ENCODE data around the gene GCLM.
A peak's percentile ranks its signal among the peaks of the same experiment; 100 is the strongest.

Gene GCLM

DNA sequence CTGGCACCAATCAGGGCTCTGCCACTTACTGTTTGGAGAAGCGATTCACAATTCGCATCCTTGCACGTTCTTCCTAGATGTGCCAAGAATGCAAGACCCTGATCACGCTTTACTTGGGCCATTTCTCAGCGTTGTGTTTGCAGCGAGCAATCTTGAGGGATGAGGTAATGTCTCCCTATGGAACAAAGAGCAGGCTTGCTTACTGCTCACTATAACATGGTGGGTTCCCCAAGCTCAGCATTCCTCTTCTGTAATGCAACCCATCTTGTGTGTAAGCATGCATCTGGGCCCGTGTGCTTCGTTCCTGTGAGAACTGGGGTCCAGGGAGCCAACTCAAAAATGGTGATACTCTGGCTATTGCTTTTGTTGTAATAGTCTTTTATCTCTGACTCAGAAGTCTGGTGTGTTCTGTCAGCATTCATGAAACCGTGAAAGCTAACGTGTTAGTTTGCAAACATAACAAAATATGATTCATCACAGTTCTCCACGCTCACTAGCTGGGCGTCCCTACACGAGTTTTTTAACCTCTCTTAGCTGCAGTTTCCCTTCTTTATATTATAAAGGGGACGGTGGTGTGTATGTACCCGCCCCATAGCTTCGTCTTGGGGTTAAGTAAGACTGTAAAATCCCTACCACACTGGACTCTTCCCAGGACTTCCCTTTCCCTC is 63.6 kb downstream of the GCLM start:
- no peaks in the 10 kb centered on the region for H3K9me3 ChIP-seq (ENCODE audit: low read length)
- H3K27ac ChIP-seq (ENCODE audit: low read depth, low read length), result peak overlapping the region; percentile 99
- peak overlapping the region; percentile 82 to 90 for H3K4me3 ChIP-seq (ENCODE audit: low read depth in 1 of 2, low read length in 2 of 2)
- no peaks in the 10 kb centered on the region for H3K36me3 ChIP-seq (ENCODE audit: insufficient read depth, low read length)
- peak overlapping the region; percentile 91 for H3K9ac ChIP-seq (ENCODE audit: low read length)
- H3K27me3 ChIP-seq (ENCODE audit: control insufficient read depth in 1 of 2, insufficient read depth in 2 of 2, low read length in 2 of 2), result no peaks in the 10 kb centered on the region
- peaks cover 27% of the 10 kb centered on the region for H3K4me1 ChIP-seq (ENCODE audit: insufficient read depth, low read length)

DNA sequence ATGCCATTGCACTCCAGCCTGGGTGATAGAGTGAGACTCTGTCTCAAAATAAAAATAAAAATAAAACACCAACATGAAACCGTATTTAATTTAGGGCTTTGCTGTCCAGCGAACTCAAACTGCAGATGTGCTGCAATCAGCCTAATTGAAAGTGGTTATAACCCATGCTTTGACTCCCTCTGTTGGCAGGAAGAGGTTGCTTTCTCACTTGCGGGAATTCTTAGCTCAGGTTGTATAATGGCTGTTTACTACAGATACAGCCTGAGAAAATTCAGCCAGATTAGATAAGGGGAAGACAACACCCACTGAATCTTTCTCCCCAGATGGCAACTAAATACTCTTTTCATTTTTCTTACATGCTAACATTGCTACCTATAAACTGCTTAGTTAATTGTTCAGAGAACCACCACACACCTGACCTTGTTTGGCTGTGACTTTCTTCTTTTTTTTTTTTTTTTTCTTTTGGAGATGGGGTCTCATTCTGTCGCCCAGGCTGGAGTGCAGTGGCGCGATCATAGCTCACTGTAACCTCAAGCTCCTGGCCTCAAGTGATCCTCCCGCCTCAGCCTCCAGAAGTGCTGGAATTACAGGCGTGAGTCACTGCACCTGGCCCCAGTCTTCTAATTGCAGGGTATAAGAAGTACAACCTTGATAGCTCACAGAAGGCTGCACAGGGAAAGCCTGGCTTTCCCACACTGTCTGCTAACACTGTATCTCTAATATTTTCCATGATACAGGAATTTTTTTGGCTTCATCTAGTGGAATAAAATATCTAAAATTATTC is 64.8 kb downstream of the GCLM start:
- Histone ChIP-seq H3K36me3 (ENCODE audit: insufficient read depth, low read length) (no peaks in the 10 kb centered on the region), H3K27me3 (ENCODE audit: control insufficient read depth in 1 of 2, insufficient read depth in 2 of 2, low read length in 2 of 2) (no peaks in the 10 kb centered on the region), H3K4me3 (ENCODE audit: low read depth in 1 of 2, low read length in 2 of 2) (no peak overlapping the region), H3K4me1 (ENCODE audit: insufficient read depth, low read length) (peaks cover 27% of the 10 kb centered on the region), H3K27ac (ENCODE audit: low read depth, low read length) (peak overlapping the region; percentile 67), H3K9ac (ENCODE audit: low read length) (no peak overlapping the region), H3K9me3 (ENCODE audit: low read length) (no peaks in the 10 kb centered on the region)

DNA sequence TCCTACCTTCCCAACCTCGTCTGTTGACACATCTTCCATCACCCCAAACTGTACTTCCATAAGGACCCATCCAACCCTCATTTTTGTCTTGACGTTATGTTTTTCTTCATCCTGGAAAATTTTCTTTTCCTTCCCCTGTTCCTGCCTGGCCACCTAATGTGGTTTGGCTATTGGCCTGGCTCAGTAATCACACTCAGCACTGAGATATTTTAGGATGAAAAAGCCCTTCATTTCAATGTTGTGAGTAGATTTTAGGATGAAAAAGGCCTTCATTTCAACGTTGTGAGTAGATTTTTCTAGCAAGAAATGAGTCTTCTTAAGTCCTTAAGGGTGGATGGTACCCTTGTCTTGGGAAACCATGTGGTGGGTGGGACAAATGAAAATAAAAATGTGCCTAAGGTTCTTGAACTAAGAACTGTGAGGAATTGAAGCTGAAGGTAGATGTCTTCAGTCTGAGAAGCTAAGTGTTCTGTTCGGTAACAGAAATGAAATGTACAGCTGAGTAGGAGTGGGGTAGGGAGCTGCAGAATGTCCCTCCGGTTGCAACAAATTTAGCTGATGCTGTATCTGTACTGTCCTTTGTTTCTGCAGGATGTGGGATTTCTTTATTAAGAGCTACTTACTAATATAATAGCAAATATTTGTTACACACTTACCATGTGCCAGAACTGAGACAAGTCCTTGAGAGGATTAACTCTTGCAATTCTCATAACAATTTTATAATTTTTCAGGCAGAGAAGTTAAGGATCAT is 66.3 kb downstream of the GCLM start:
- Histone ChIP-seq H3K4me3 (ENCODE audit: low read depth in 1 of 2, low read length in 2 of 2) (no peak overlapping the region), H3K36me3 (ENCODE audit: insufficient read depth, low read length) (no peaks in the 10 kb centered on the region), H3K27ac (ENCODE audit: low read depth, low read length) (no peak overlapping the region), H3K9me3 (ENCODE audit: low read length) (no peaks in the 10 kb centered on the region), H3K4me1 (ENCODE audit: insufficient read depth, low read length) (peaks cover 19% of the 10 kb centered on the region), H3K27me3 (ENCODE audit: control insufficient read depth in 1 of 2, insufficient read depth in 2 of 2, low read length in 2 of 2) (no peaks in the 10 kb centered on the region), H3K9ac (ENCODE audit: low read length) (no peak overlapping the region)

DNA sequence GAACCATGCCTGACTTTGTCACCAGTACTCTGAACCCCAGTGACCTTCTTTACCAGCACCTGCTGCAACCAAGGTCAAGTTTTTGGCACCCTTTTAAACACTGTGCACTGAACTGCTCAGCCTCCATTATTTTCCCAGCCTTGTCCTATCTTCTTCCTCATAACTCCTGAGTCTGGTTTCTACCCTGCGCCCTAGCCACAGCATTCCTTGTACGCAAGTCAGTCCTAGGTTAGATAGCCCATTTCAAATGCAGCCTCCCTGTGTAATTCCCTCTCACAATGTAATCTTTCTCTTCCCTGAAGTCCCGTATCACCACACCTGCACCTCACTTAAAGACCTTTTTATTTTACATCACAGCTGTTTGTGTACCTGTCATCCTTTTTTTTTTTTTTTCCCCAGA is 67.5 kb downstream of the GCLM start:
- H3K9ac ChIP-seq (ENCODE audit: low read length), result no peak overlapping the region
- no peaks in the 10 kb centered on the region for H3K9me3 ChIP-seq (ENCODE audit: low read length)
- H3K4me1 ChIP-seq (ENCODE audit: insufficient read depth, low read length), result peaks cover 18% of the 10 kb centered on the region
- no peak overlapping the region for H3K4me3 ChIP-seq (ENCODE audit: low read depth in 1 of 2, low read length in 2 of 2)
- H3K36me3 ChIP-seq (ENCODE audit: insufficient read depth, low read length), result no peaks in the 10 kb centered on the region
- no peaks in the 10 kb centered on the region for H3K27me3 ChIP-seq (ENCODE audit: control insufficient read depth in 1 of 2, insufficient read depth in 2 of 2, low read length in 2 of 2)
- H3K27ac ChIP-seq (ENCODE audit: low read depth, low read length), result no peak overlapping the region

DNA sequence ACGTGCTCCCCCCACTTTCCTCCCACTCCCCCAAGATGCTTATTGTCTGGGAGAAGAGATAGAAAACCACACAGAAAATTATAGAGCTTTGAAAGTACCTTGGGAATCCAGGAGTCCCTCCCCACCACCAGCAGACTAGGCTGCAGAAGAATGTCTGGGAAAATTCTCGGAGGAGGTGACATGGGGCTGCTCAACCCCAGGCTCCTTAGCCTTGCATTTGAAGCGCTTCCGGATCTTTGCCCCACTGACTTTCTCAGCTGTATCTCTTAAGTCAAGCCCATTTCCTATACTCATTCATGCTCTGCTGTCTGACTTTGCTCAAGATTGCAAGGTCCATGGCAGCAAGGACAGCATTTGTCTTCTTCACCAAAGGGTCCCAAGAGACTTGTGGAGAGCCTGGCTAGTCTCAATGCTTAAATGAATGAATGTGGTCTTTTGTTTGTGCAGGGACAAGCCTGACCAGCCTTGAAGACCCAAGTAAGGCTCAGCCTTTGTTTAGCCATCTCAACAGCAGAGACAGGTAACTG is 68.2 kb downstream of the GCLM start:
- peaks cover 18% of the 10 kb centered on the region for H3K4me1 ChIP-seq (ENCODE audit: insufficient read depth, low read length)
- no peaks in the 10 kb centered on the region for H3K27me3 ChIP-seq (ENCODE audit: control insufficient read depth in 1 of 2, insufficient read depth in 2 of 2, low read length in 2 of 2)
- no peak overlapping the region for H3K9ac ChIP-seq (ENCODE audit: low read length)
- no peak overlapping the region for H3K27ac ChIP-seq (ENCODE audit: low read depth, low read length)
- no peaks in the 10 kb centered on the region for H3K9me3 ChIP-seq (ENCODE audit: low read length)
- H3K36me3 ChIP-seq (ENCODE audit: insufficient read depth, low read length), result no peaks in the 10 kb centered on the region
- no peak overlapping the region for H3K4me3 ChIP-seq (ENCODE audit: low read depth in 1 of 2, low read length in 2 of 2)

DNA sequence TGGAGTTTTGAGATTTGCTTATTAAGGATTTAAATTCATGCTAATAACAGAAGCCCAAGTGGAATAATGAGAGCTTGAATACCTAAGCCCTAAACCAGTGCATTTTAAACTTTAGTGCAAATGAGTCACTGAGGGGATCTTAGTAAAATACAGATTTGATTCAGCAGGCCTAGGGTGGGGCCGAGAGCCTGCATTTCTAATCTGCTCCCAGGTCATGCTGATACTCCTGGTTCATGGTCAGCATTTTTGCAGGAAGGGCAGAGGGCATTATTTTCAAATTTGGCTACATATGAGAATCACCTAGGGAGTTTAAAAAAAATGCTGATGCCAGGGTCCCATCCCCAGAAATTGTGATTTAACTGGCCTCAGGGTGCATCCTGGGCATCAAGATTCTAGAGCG is 69.5 kb downstream of the GCLM start:
- Histone ChIP-seq H3K27ac (ENCODE audit: low read depth, low read length) (no peak overlapping the region), H3K27me3 (ENCODE audit: control insufficient read depth in 1 of 2, insufficient read depth in 2 of 2, low read length in 2 of 2) (no peaks in the 10 kb centered on the region)

DNA sequence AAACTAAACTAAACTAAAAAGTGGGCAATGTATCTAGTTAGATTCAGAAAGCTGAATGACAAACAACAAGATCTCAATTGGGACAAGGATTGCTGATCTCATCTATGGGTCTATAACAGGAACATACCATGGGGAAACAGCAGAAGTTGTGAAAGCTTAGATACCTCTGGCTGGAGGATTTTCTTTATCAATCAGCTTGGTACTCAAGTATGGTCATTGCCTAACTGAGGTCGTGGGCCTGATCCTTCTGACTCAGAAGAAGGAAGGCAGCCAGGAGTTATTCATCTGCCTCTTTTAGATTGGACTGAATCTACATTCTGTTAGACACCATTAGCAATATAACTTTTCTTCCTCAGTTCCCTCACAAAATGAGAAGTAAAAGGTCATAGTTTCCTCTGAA is 69.9 kb downstream of the GCLM start:
- no peaks in the 10 kb centered on the region for H3K9me3 ChIP-seq (ENCODE audit: low read length)

More for the DNA sequence above, 69.5 kb downstream of the GCLM start:
- Histone ChIP-seq H3K4me1 (ENCODE audit: insufficient read depth, low read length) (peaks cover 9% of the 10 kb centered on the region), H3K9me3 (ENCODE audit: low read length) (no peaks in the 10 kb centered on the region), H3K9ac (ENCODE audit: low read length) (no peak overlapping the region), H3K4me3 (ENCODE audit: low read depth in 1 of 2, low read length in 2 of 2) (no peak overlapping the region), H3K36me3 (ENCODE audit: insufficient read depth, low read length) (no peaks in the 10 kb centered on the region)

DNA sequence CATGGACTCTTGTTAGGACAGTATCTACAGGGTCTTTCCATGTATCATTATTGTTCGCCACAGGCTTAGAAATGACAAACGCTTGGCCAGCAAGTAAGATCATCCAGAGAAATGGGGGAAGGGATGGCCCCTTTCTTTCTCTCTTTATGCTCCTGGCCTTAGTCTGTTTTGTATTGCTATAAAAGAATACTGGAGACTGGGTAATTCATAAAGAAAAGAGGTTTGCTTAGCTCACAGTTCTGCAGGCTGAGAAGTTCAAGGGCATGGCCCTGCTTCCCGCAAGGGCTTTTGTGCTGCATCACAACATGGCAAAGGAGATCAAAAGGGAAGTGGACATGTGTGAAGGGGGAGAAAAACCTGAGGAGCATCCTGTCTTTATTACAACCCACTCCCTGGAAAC is 71.3 kb downstream of the GCLM start:
- H3K27ac ChIP-seq (ENCODE audit: low read depth, low read length), result no peak overlapping the region
- no peaks in the 10 kb centered on the region for H3K9me3 ChIP-seq (ENCODE audit: low read length)
- no peaks in the 10 kb centered on the region for H3K36me3 ChIP-seq (ENCODE audit: insufficient read depth, low read length)
- H3K4me1 ChIP-seq (ENCODE audit: insufficient read depth, low read length), result no peaks in the 10 kb centered on the region
- no peak overlapping the region for H3K4me3 ChIP-seq (ENCODE audit: low read depth in 1 of 2, low read length in 2 of 2)
- no peak overlapping the region for H3K9ac ChIP-seq (ENCODE audit: low read length)
- H3K27me3 ChIP-seq (ENCODE audit: control insufficient read depth in 1 of 2, insufficient read depth in 2 of 2, low read length in 2 of 2), result no peaks in the 10 kb centered on the region

More for the DNA sequence above, 69.9 kb downstream of the GCLM start:
- Histone ChIP-seq H3K4me1 (ENCODE audit: insufficient read depth, low read length) (peaks cover 4% of the 10 kb centered on the region), H3K27me3 (ENCODE audit: control insufficient read depth in 1 of 2, insufficient read depth in 2 of 2, low read length in 2 of 2) (no peaks in the 10 kb centered on the region), H3K4me3 (ENCODE audit: low read depth in 1 of 2, low read length in 2 of 2) (no peak overlapping the region), H3K27ac (ENCODE audit: low read depth, low read length) (no peak overlapping the region), H3K36me3 (ENCODE audit: insufficient read depth, low read length) (no peaks in the 10 kb centered on the region), H3K9ac (ENCODE audit: low read length) (no peak overlapping the region)
